Activated CD4-positive, alpha-beta memory T cell treated with anti-CD3 and anti-CD28 coated beads for 36 hours (primary cell): ENCODE data around the gene STK33. TPM values are rescaled to one million over a fixed set of nuclear protein-coding genes. Genes with fewer than 3 reads are reported as not detected.

Experiments used
- CTCF ChIA-PET: fragments of 350-600 bp; sonication (Branson Sonifier 250); formaldehyde crosslinking; loops from one replicate; lab custom pipeline; 2021; ENCODE audit warnings: antibody characterized with exemption, inconsistent platforms; lab: Charles Lee
- POLR2A ChIA-PET: fragments of 350-600 bp; sonication (Branson Sonifier 250); formaldehyde crosslinking; loops from one replicate; lab custom pipeline; 2021; ENCODE audit warnings: antibody characterized with exemption; lab: Charles Lee
- DNase-seq: peaks from one replicate; pipeline ENCODE4 v3.0.0-alpha.2; 2020
- H3K27ac Mint-ChIP-seq: one replicate; pipeline ENCODE4 v1.8.0; 2021; ENCODE audit warnings: mixed read lengths
- H3K27me3 Mint-ChIP-seq: one replicate; pipeline ENCODE4 v1.8.0; 2021; ENCODE audit warnings: mixed read lengths
- H3K36me3 Mint-ChIP-seq: one replicate; pipeline ENCODE4 v1.8.0; 2021; ENCODE audit warnings: mixed read lengths
- H3K4me1 Mint-ChIP-seq: one replicate; pipeline ENCODE4 v1.8.0; 2021; ENCODE audit warnings: low read depth, mixed read lengths
- H3K4me3 Mint-ChIP-seq: one replicate; pipeline ENCODE4 v1.8.0; 2021; ENCODE audit warnings: mild to moderate bottlenecking, mixed read lengths
- H3K9me3 Mint-ChIP-seq: one replicate; pipeline ENCODE4 v1.8.0; 2021; ENCODE audit warnings: mixed read lengths
- intact Hi-C: fragments of 100-400 bp; cut with micrococcal nuclease; formaldehyde crosslinking; loops from one replicate; pipeline ENCODE4 v1.15.1; 2023
- total RNA-seq, 2 experiments: library from RNA; stranded (reverse); gene quantifications; one replicate each; pipeline ENCODE4 v1.2.3, GENCODE V29; 2021

Gene STK33
- total RNA-seq, 2 experiments from 2014 or later, result 0.24 to 0.46 TPM

DNA sequence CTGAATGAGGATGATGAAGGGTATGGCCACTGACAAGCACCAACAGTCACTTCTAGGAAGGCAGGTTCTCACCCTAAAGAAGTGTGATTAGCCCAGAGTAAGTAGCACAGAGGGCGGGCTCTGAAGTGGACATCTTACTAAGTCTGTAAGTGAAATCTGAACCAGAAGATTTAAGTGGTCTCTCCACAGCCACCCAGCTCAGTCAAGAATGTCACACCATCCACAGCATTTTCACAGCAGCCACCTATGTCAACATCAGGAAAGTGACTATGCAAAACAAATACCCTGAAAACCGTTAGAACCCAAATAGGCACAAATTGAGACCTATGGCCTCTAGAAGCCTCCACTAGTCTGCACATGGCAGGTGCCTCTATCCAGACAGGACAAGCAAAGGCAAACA is 23.0 kb upstream of the STK33 start:
- Mint-ChIP-seq H3K36me3 (peaks cover 18% of the 10 kb centered on the region), H3K4me3 (no peak overlapping the region), H3K4me1 (no peaks in the 10 kb centered on the region), H3K27me3 (no peaks in the 10 kb centered on the region), H3K27ac (no peak overlapping the region), H3K9me3 (no peaks in the 10 kb centered on the region)
- intact Hi-C loops, result no loop called here
- CTCF ChIA-PET, result no interaction called here
- DNase-seq, result no peak
- POLR2A ChIA-PET, result no interaction called here

- Mint-ChIP-seq H3K4me3 (no peak overlapping the region), H3K27ac (no peak overlapping the region), H3K27me3 (no peaks in the 10 kb centered on the region), H3K36me3 (peaks cover 15% of the 10 kb centered on the region), H3K9me3 (no peaks in the 10 kb centered on the region), H3K4me1 (peaks cover 3% of the 10 kb centered on the region)
- ChIA-PET POLR2A (no interaction called here), CTCF (no interaction called here)
- intact Hi-C loops, result no loop called here
- no peak for DNase-seq
Observed at GRCh38 chr11:8615291-8616032, 21.4 kb upstream of the STK33 start.

DNA sequence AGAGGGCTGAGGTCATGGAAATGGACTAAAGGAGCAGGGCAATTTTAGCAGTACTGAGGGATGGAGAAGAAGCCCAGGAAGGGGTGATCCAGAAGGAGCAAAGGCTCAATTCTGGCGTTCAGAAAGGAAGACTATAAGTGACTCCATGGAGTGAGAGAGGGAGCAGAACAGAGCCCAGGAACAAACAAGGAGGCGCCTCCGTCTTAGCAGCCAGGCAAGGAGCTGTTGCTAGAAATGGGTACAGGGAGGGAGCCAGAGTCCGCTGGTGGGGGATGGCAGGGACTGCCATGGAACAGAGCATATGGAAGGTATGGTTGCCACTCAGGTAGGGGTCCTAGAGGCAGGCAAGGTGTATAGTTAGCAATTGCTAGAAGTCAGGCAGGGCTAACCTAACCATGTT is 20.5 kb upstream of the STK33 start:
- ChIA-PET CTCF (no interaction called here), POLR2A (no interaction called here)
- Mint-ChIP-seq H3K4me1 (peaks cover 3% of the 10 kb centered on the region), H3K27ac (no peak overlapping the region), H3K36me3 (peaks cover 14% of the 10 kb centered on the region), H3K27me3 (no peaks in the 10 kb centered on the region), H3K9me3 (no peaks in the 10 kb centered on the region), H3K4me3 (no peak overlapping the region)
- no peak for DNase-seq
- intact Hi-C loops, result no loop called here

GRCh38 chr11:8613036-8613435 is 19.0 kb upstream of the STK33 start:
- H3K9me3 Mint-ChIP-seq, result no peaks in the 10 kb centered on the region
- H3K4me1 Mint-ChIP-seq, result peaks cover 3% of the 10 kb centered on the region
- CTCF ChIA-PET, result no interaction called here
- H3K36me3 Mint-ChIP-seq, result peaks cover 12% of the 10 kb centered on the region
- POLR2A ChIA-PET, result no interaction called here
- no peaks in the 10 kb centered on the region for H3K27me3 Mint-ChIP-seq
- no peak for DNase-seq
- intact Hi-C loops, result no loop called here
- H3K4me3 Mint-ChIP-seq, result no peak overlapping the region
- H3K27ac Mint-ChIP-seq, result no peak overlapping the region

GRCh38 chr11:8612522-8612921 is 18.5 kb upstream of the STK33 start:
- intact Hi-C loops, result no loop called here
- ChIA-PET POLR2A (no interaction called here), CTCF (interaction anchor here (1.2 kb wide), 1 partner anchor 347 kb away, joined by 3 read pairs; no protein-coding TSS in a partner anchor)

DNA sequence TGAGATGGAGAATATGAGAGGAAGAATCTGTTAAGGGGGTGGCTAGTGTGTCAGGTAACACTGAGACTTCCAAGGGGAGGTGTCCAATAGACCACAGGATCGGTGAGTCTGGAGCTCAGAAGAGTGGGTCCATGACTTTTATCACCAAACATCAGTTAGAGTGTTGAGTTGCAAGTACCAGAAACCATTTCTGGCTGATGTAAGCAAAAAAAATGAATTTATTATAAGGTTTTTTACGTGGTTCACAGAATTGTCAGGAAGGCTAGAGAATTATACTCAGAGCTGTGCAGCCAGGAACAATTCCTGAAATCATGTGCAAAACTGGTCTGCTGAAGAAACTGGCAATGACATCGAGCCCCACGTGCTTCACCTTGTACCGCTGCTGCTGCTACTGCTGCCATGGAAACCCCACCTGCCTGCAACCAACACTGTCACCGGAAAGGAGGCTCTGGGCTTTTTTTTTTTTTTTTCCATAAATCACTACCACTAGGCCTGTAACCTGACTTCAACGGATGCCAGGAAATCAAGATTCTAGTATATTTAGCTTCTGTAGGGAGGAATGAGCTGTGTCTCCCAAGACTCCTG is 16.6 kb upstream of the STK33 start:
- ChIA-PET CTCF (no interaction called here), POLR2A (no interaction called here)
- DNase-seq, result peak; percentile 27
- H3K9me3 Mint-ChIP-seq, result no peaks in the 10 kb centered on the region
- no peak overlapping the region for H3K27ac Mint-ChIP-seq
- peaks cover 3% of the 10 kb centered on the region for H3K4me1 Mint-ChIP-seq
- H3K27me3 Mint-ChIP-seq, result peaks cover 2% of the 10 kb centered on the region
- H3K36me3 Mint-ChIP-seq, result no peaks in the 10 kb centered on the region
- intact Hi-C loops, result no loop called here
- no peak overlapping the region for H3K4me3 Mint-ChIP-seq

More at GRCh38 chr11:8612522-8612921, 18.5 kb upstream of the STK33 start:
- H3K27me3 Mint-ChIP-seq, result no peaks in the 10 kb centered on the region
- no peaks in the 10 kb centered on the region for H3K9me3 Mint-ChIP-seq
- DNase-seq, result no peak
- H3K4me3 Mint-ChIP-seq, result no peak overlapping the region
- H3K36me3 Mint-ChIP-seq, result peaks cover 8% of the 10 kb centered on the region
- no peak overlapping the region for H3K27ac Mint-ChIP-seq
- peaks cover 3% of the 10 kb centered on the region for H3K4me1 Mint-ChIP-seq

- Mint-ChIP-seq H3K4me1 (peaks cover 3% of the 10 kb centered on the region), H3K4me3 (no peak overlapping the region), H3K27me3 (peaks cover 17% of the 10 kb centered on the region), H3K36me3 (no peaks in the 10 kb centered on the region), H3K9me3 (no peaks in the 10 kb centered on the region), H3K27ac (no peak overlapping the region)
- intact Hi-C loops, result no loop called here
- POLR2A ChIA-PET, result no interaction called here
- DNase-seq, result no peak
- CTCF ChIA-PET, result no interaction called here
Observed at GRCh38 chr11:8608652-8609051, 14.6 kb upstream of the STK33 start.

- POLR2A ChIA-PET, result no interaction called here
Observed at GRCh38 chr11:8605971-8606563, 12.0 kb upstream of the STK33 start.

DNA sequence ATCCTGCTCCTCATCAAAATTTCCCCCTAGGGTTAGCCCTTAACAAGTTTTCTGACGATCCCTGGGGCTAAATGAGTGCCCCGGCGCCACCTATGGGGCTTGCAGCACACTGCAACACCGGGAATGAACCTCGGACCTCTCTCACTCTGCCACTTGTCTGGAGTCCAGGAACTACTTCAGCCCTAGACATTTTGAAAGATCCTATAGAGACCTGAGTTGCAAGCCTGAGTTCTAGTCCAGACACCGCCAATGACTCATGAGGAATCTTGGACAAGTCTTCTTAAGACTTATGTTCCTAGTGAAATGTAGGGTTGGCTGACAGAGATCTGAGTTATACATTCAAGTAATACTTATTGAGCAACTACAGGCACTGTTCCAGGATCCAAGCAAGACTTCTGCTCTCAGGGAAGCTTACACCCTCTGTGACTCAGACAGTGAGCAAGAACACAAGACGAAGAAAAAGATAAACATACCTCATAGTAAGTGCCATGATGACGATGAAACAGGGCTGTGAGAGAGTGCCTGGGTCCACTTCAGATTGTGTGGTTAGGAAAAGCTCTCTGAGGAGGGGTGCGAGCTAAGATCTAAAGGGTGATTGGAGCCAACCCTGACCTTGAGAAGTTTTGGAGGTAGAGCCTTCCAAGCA is 10.2 kb upstream of the STK33 start:
- Mint-ChIP-seq H3K27ac (no peak overlapping the region), H3K27me3 (peaks cover 21% of the 10 kb centered on the region), H3K4me3 (no peak overlapping the region), H3K36me3 (no peaks in the 10 kb centered on the region), H3K9me3 (no peaks in the 10 kb centered on the region), H3K4me1 (no peaks in the 10 kb centered on the region)
- DNase-seq, result peak; percentile 63
- POLR2A ChIA-PET, result no interaction called here
- CTCF ChIA-PET, result interaction anchor here (1.6 to 1.8 kb wide), 2 partner anchors 13 to 22 kb away, joined by 3 to 5 read pairs; no protein-coding TSS in a partner anchor
- intact Hi-C loops, result no loop called here

More at GRCh38 chr11:8605971-8606563, 12.0 kb upstream of the STK33 start:
- peaks cover 21% of the 10 kb centered on the region for H3K27me3 Mint-ChIP-seq
- H3K36me3 Mint-ChIP-seq, result no peaks in the 10 kb centered on the region
- H3K9me3 Mint-ChIP-seq, result no peaks in the 10 kb centered on the region
- CTCF ChIA-PET, result interaction anchor here (1.8 kb wide), 1 partner anchor 20 kb away, joined by 5 read pairs; no protein-coding TSS in a partner anchor
- H3K4me1 Mint-ChIP-seq, result peaks cover 3% of the 10 kb centered on the region
- H3K4me3 Mint-ChIP-seq, result no peak overlapping the region
- no peak for DNase-seq
- intact Hi-C loops, result no loop called here
- H3K27ac Mint-ChIP-seq, result no peak overlapping the region

DNA sequence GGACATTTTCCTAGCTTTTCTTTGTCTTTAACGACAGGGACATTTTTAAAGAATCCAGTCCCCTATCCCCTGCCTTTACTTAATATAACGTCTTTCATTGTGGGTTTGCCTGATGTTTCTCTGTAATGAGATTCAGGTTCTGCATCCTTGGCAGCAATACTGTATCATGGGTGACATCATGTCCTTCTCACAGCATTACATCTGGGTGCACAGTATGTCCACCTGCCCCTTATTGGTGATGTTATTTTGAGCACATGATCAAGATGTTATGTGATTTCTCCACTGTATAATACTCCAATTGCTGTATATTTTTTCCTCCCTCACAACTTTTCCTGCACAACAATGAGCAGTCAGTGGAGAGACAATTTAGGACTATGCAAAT is 9.7 kb upstream of the STK33 start:
- intact Hi-C loops, result no loop called here
- POLR2A ChIA-PET, result no interaction called here
- Mint-ChIP-seq H3K4me1 (no peaks in the 10 kb centered on the region), H3K36me3 (no peaks in the 10 kb centered on the region), H3K27ac (no peak overlapping the region), H3K4me3 (no peak overlapping the region), H3K9me3 (no peaks in the 10 kb centered on the region), H3K27me3 (peaks cover 21% of the 10 kb centered on the region)
- CTCF ChIA-PET, result interaction anchor here (1.6 kb wide), 1 partner anchor 13 kb away, joined by 3 read pairs; no protein-coding TSS in a partner anchor
- DNase-seq, result no peak

DNA sequence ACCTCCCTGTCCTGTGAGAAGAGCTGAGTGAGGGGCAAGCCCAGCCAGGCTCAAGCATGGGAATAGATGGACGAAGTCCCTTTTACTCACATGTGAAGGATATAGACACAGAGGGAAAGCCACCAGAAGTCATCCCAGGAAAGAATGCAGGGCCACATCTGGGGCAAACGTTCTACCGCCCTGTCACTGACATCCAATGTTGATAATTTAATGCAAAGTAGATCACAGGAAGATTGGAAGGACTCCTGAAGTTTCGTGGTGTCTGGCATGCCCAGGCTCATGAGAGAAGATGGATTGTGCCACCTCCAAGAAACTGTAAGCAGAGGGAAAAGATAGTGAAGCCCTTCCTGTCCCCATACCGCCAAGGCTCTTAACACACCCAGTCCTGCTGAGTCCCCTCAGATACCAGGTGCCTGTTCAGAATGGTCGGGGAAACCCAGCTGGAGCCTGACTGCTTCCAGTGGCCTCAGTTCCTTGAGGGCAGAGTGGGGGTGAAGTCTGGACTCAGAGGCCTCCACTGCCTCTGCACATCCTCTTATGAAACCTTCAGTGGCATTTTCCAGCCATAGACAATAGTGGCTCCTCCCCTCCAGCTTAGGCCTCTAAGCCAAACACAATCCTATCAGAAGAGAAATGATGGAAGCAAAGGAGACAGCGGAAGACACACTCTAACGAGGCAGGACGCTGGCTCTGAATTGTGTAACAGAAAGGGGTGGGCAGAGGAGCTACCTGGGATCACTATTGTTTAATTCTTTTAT is 7.5 kb upstream of the STK33 start:
- H3K9me3 Mint-ChIP-seq, result no peaks in the 10 kb centered on the region
- ChIA-PET POLR2A (no interaction called here), CTCF (no interaction called here)
- no peak for DNase-seq
- H3K36me3 Mint-ChIP-seq, result no peaks in the 10 kb centered on the region
- intact Hi-C loops, result no loop called here
- H3K27ac Mint-ChIP-seq, result no peak overlapping the region
- H3K27me3 Mint-ChIP-seq, result peaks cover 31% of the 10 kb centered on the region
- no peak overlapping the region for H3K4me3 Mint-ChIP-seq
- no peaks in the 10 kb centered on the region for H3K4me1 Mint-ChIP-seq
